ENCODE data around the gene CBX3. TPM values are rescaled to one million over a fixed set of nuclear protein-coding genes. Genes with fewer than 3 reads are reported as not detected.
"Not testable (repeated sequence)": the region's sequence is repeated elsewhere in the genome, so short reads cannot be mapped to it uniquely, and the experiment has no call there.

Gene CBX3
- total RNA-seq, 2 experiments from 2014 or later = 235 to 279 TPM

- H3K4me3 Mint-ChIP-seq = peak overlapping the region; percentile 100
- H3K4me1 Mint-ChIP-seq = peaks cover 66% of the 10 kb centered on the region
- peak overlapping the region; percentile 86 for H3K27ac Mint-ChIP-seq
- CTCF ChIA-PET = interaction anchor here (0.7 to 3.1 kb wide), 9 partner anchors 8 to 300 kb away, joined by 3 to 9 read pairs (median 5); partner anchors contain the start of gene NFE2L3
- H3K9me3 Mint-ChIP-seq (ENCODE audit: low read depth); DNase-seq; H3K27me3 Mint-ChIP-seq; ATAC-seq: not testable (repeated sequence)
- H3K36me3 Mint-ChIP-seq = peaks cover 93% of the 10 kb centered on the region
Measured at GRCh38 chr7:26194764-26195163, 6.8 kb upstream of the CBX3 start.

- Mint-ChIP-seq H3K27ac (peak overlapping the region; percentile 51), H3K4me1 (peaks cover 64% of the 10 kb centered on the region), H3K27me3 (no peaks in the 10 kb centered on the region), H3K36me3 (peaks cover 92% of the 10 kb centered on the region), H3K9me3 (ENCODE audit: low read depth) (no peaks in the 10 kb centered on the region), H3K4me3 (peak overlapping the region; percentile 100)
- CTCF ChIA-PET = interaction anchor here (0.8 to 3.1 kb wide), 9 partner anchors 8 to 302 kb away, joined by 3 to 9 read pairs (median 5); partner anchors contain the start of gene NFE2L3
- ATAC-seq (no peak), DNase-seq (no peak)
Measured at GRCh38 chr7:26195182-26195581, 6.4 kb upstream of the CBX3 start.

GRCh38 chr7:26195867-26196657 is 5.5 kb upstream of the CBX3 start:
- Mint-ChIP-seq H3K27ac (peak overlapping the region; percentile 84), H3K27me3 (peaks cover 8% of the 10 kb centered on the region), H3K4me1 (peaks cover 56% of the 10 kb centered on the region), H3K9me3 (ENCODE audit: low read depth) (no peaks in the 10 kb centered on the region), H3K4me3 (peak overlapping the region; percentile 100), H3K36me3 (peaks cover 88% of the 10 kb centered on the region)
- ATAC-seq = no peak
- CTCF ChIA-PET = interaction anchor here (1.1 to 4.4 kb wide), 9 partner anchors 9 to 303 kb away, joined by 4 to 29 read pairs (median 6); partner anchors contain the start of gene NFE2L3
- DNase-seq = no peak

- peak overlapping the region; percentile 100 for H3K4me3 Mint-ChIP-seq
- peaks cover 45% of the 10 kb centered on the region for H3K4me1 Mint-ChIP-seq
- ATAC-seq = no peak
- CTCF ChIA-PET = interaction anchor here (0.9 to 4.4 kb wide), 17 partner anchors 9 to 335 kb away, joined by 3 to 29 read pairs (median 4); partner anchors contain the start of genes NFE2L3 and SNX10
- H3K9me3 Mint-ChIP-seq (ENCODE audit: low read depth) = no peaks in the 10 kb centered on the region
- peaks cover 78% of the 10 kb centered on the region for H3K36me3 Mint-ChIP-seq
- DNase-seq = no peak
- H3K27me3 Mint-ChIP-seq = peaks cover 8% of the 10 kb centered on the region
- H3K27ac Mint-ChIP-seq = peak overlapping the region; percentile 99
Measured at GRCh38 chr7:26197153-26198115, 4.1 kb upstream of the CBX3 start.

- Mint-ChIP-seq H3K4me3 (peak overlapping the region; percentile 100), H3K27me3 (peaks cover 8% of the 10 kb centered on the region), H3K36me3 (peaks cover 77% of the 10 kb centered on the region), H3K4me1 (peaks cover 37% of the 10 kb centered on the region), H3K27ac (peak overlapping the region; percentile 99), H3K9me3 (ENCODE audit: low read depth) (no peaks in the 10 kb centered on the region)
- DNase-seq (no peak), ATAC-seq (no peak)
- CTCF ChIA-PET = interaction anchor here (0.9 to 4.4 kb wide), 16 partner anchors 10 to 336 kb away, joined by 3 to 29 read pairs (median 4); partner anchors contain the start of genes NFE2L3 and SNX10
Measured at GRCh38 chr7:26198133-26198780, 3.3 kb upstream of the CBX3 start.

GRCh38 chr7:26198781-26199169 is 2.8 kb upstream of the CBX3 start:
- DNase-seq = no peak
- peaks cover 77% of the 10 kb centered on the region for H3K36me3 Mint-ChIP-seq
- peaks cover 34% of the 10 kb centered on the region for H3K4me1 Mint-ChIP-seq
- CTCF ChIA-PET = interaction anchor here (1.0 to 4.4 kb wide), 15 partner anchors 11 to 336 kb away, joined by 3 to 29 read pairs (median 4); partner anchors contain the start of genes NFE2L3 and SNX10
- no peaks in the 10 kb centered on the region for H3K9me3 Mint-ChIP-seq (ENCODE audit: low read depth)
- H3K27ac Mint-ChIP-seq = peak overlapping the region; percentile 99
- no peak for ATAC-seq
- H3K4me3 Mint-ChIP-seq = peak overlapping the region; percentile 100
- peaks cover 8% of the 10 kb centered on the region for H3K27me3 Mint-ChIP-seq

GRCh38 chr7:26199301-26200037 is 2.1 kb upstream of the CBX3 start:
- ATAC-seq (no peak), DNase-seq (peak; percentile 78)
- peaks cover 75% of the 10 kb centered on the region for H3K36me3 Mint-ChIP-seq
- H3K27ac Mint-ChIP-seq = peak overlapping the region; percentile 99
- CTCF ChIA-PET = interaction anchor here (0.6 to 4.4 kb wide), 13 partner anchors 10 to 166 kb away, joined by 3 to 29 read pairs (median 5); partner anchors contain the start of gene NFE2L3
- peaks cover 8% of the 10 kb centered on the region for H3K27me3 Mint-ChIP-seq
- H3K4me3 Mint-ChIP-seq = peak overlapping the region; percentile 100
- H3K4me1 Mint-ChIP-seq = peaks cover 32% of the 10 kb centered on the region
- no peaks in the 10 kb centered on the region for H3K9me3 Mint-ChIP-seq (ENCODE audit: low read depth)

- DNase-seq (peak; percentile 85), ATAC-seq (peak; percentile 20)
- CTCF ChIA-PET = interaction anchor here (0.6 to 4.4 kb wide), 7 partner anchors 11 to 110 kb away, joined by 3 to 29 read pairs (median 3); no protein-coding TSS in a partner anchor
- H3K4me1 Mint-ChIP-seq = peaks cover 34% of the 10 kb centered on the region
- H3K27me3 Mint-ChIP-seq = peaks cover 8% of the 10 kb centered on the region
- H3K27ac Mint-ChIP-seq = peak overlapping the region; percentile 99
- H3K4me3 Mint-ChIP-seq = peak overlapping the region; percentile 100
- H3K36me3 Mint-ChIP-seq = peaks cover 77% of the 10 kb centered on the region
- H3K9me3 Mint-ChIP-seq (ENCODE audit: low read depth) = no peaks in the 10 kb centered on the region
Measured at GRCh38 chr7:26200038-26200443, 1.5 kb upstream of the CBX3 start.

GRCh38 chr7:26200444-26201246 is 900 bp upstream of the CBX3 start, which contains the start of gene HNRNPA2B1:
Gene HNRNPA2B1 (minus strand): TSS chr7:26200746. CDS start chr7:26200577, 169 bp downstream.
- Mint-ChIP-seq H3K36me3 (peaks cover 76% of the 10 kb centered on the region), H3K9me3 (ENCODE audit: low read depth) (no peaks in the 10 kb centered on the region), H3K4me3 (peak within 1 kb of the TSS; percentile 100), H3K27ac (peak within 1 kb of the TSS; percentile 99), H3K27me3 (peaks cover 8% of the 10 kb centered on the region), H3K4me1 (peaks cover 35% of the 10 kb centered on the region)
- peak; percentile 76 for ATAC-seq
- DNase-seq = peak; percentile 98
- CTCF ChIA-PET = interaction anchor here (0.6 to 4.4 kb wide), 7 partner anchors 11 to 110 kb away, joined by 3 to 29 read pairs (median 3); no protein-coding TSS in a partner anchor

- Mint-ChIP-seq H3K27ac (peak overlapping the region; percentile 92), H3K9me3 (ENCODE audit: low read depth) (no peaks in the 10 kb centered on the region), H3K4me3 (peak overlapping the region; percentile 100), H3K27me3 (peaks cover 8% of the 10 kb centered on the region), H3K4me1 (peaks cover 34% of the 10 kb centered on the region), H3K36me3 (peaks cover 72% of the 10 kb centered on the region)
- CTCF ChIA-PET = interaction anchor here (0.6 to 1.1 kb wide), 4 partner anchors 9 to 123 kb away, joined by 3 to 6 read pairs (median 4); no protein-coding TSS in a partner anchor
- ATAC-seq (no peak), DNase-seq (peak; percentile 68)
Measured at GRCh38 chr7:26202019-26202990, 760 bp downstream of the CBX3 start.
